ENCODE data around the gene ACP7.
"Not testable (repeated sequence)": the region's sequence is repeated elsewhere in the genome, so short reads cannot be mapped to it uniquely, and the experiment has no call there.

The ACP7 gene

GRCh38 chr19:39109641-39110040 lies 25.5 kb downstream of the ACP7 start:
- TF ChIP-seq, protein P1, sequence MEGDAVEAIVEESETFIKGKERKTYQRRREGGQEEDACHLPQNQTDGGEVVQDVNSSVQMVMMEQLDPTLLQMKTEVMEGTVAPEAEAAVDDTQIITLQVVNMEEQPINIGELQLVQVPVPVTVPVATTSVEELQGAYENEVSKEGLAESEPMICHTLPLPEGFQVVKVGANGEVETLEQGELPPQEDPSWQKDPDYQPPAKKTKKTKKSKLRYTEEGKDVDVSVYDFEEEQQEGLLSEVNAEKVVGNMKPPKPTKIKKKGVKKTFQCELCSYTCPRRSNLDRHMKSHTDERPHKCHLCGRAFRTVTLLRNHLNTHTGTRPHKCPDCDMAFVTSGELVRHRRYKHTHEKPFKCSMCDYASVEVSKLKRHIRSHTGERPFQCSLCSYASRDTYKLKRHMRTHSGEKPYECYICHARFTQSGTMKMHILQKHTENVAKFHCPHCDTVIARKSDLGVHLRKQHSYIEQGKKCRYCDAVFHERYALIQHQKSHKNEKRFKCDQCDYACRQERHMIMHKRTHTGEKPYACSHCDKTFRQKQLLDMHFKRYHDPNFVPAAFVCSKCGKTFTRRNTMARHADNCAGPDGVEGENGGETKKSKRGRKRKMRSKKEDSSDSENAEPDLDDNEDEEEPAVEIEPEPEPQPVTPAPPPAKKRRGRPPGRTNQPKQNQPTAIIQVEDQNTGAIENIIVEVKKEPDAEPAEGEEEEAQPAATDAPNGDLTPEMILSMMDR (IDR thresholded peaks at IDR 0.05; ENCODE audit: low read depth, low read length) = no peak
- no peak overlapping the region for H3K4me3 ChIP-seq (ENCODE audit: low read depth, low read length)

GRCh38 chr19:39110263-39110967 lies 26.2 kb downstream of the ACP7 start:
- TF ChIP-seq, protein P1 (IDR thresholded peaks at IDR 0.05; ENCODE audit: low read depth, low read length) = peak; percentile 82
- H3K4me3 ChIP-seq (ENCODE audit: low read depth, low read length) = no peak overlapping the region

DNA sequence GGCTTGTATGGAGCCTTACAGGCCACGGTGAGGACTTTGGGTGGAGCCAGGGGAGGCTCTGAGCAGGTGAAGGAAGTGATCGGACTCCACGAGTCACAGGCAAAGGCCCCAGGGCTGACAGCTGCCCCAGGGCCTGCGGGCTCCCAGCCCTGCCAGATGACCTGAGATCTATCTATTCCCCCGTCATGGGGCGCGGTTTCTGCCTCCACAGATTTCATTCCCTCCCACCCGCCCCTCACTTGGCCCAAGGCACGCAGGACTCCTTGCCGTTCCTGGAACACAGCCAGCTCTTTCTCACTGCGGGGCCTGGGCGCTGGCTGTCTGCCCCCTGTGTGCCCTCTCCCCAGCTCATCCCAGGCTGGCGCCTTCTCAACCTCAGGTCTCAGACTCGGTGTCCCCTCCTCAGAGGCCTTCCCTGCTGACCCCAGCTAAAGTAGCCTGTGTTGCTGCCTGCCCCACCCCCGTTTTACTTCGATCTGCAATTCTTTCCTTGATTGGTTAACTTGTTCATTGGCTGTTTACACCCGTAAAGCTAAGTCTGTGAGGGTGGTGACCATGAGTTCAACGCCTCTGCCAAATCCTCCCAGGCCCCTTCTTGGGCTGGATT lies 27.5 kb downstream of the ACP7 start:
- TF ChIP-seq, protein P1 (IDR thresholded peaks at IDR 0.05; ENCODE audit: low read depth, low read length) = no peak
- H3K4me3 ChIP-seq (ENCODE audit: low read depth, low read length) = no peak overlapping the region

DNA sequence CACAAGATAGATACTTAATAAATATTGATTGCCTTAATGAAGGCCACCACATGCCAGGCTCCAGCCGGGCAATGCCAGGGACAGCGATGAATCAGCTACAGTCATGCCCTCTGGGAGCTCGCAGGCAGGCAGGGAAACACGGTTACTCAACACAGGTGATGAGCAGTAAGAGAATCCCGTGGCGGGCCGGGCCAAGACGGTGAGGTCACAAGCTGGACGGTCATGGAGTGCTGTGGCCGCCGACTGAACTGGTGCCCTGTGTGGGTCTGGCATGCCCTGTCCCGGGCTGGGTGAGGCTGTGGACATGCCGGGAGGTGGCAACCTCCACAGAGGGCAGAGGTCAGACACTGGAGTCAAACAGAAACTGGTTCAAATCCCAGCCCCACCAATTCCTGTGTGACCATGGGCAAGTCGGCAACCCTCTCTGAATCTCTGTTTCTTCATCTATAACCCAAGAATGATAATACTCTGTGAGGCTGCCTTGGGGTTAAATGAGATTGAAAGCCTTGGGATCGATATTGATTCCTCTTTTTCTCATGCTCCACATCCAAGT lies 28.2 kb downstream of the ACP7 start:
- no peak overlapping the region for H3K4me3 ChIP-seq (ENCODE audit: low read depth, low read length)
- TF ChIP-seq, protein P1 (IDR thresholded peaks at IDR 0.05; ENCODE audit: low read depth, low read length) = no peak

DNA sequence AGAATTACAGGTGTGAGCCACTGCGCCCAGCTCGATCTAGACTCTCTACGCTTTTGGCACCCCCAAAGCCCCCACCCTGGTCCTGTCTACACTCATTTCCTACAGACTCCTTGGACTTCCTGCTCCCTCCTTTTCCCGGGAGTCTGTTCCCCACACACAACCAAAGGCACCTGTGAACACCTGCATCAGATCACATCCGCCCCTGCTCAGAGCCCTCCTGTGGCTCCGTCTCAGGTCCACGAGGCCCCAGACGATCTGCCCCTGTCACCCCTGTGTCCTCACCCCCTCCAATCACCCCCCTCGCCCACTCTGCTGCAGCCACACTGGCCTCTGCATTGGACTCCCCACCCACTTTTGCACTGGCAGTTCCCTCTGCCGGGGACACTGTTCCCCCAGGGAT lies 29.0 kb downstream of the ACP7 start:
- no peak overlapping the region for H3K4me3 ChIP-seq (ENCODE audit: low read depth, low read length)
- TF ChIP-seq, protein P1 (IDR thresholded peaks at IDR 0.05; ENCODE audit: low read depth, low read length) = no peak

DNA sequence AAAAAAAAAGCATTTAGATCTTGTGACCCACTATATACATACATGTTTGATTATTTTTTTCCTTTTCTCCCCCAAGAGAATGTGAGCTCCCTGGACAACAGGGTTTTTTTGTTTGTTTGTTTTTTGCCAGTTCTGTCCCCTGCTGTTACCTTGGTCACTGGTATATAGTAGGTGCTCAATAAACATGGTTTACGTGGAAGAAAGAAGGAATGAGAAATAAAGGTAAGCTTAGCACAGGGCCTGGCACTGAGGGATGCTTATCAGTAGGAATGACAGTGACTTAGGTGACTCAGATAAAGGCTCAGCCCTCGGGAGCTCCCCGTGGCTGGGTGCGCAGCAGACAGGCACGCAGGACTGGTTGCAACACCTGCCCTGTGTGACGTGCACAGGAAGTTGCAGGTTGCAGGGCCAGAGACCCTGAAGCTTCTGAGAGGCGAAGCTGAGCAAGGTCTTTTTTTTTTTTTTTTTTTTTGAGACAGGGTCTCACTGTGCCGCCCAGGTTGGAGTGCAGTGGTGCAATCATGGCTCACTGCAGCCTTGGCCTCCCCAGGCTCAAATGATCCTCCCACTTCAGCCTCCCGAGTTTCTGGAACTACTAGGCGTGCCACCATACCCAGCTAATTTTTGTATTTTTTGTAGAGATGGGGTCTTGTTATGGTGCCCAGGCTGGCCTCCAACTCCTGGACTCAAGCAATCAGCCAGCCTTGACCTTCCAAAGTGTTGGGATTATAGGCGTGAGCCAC lies 31.1 kb downstream of the ACP7 start:
- no peak overlapping the region for H3K4me3 ChIP-seq (ENCODE audit: low read depth, low read length)
- TF ChIP-seq, protein P1 (IDR thresholded peaks at IDR 0.05; ENCODE audit: low read depth, low read length) = no peak

- H3K4me3 ChIP-seq (ENCODE audit: low read depth, low read length) = not testable (repeated sequence)
These were observed 32.9 kb downstream of the ACP7 start for GRCh38 chr19:39117023-39117422.

Measured in WI38 (cell line).